ENCODE results near the gene BCR. TPM values are rescaled to one million over a fixed set of nuclear protein-coding genes. Genes with fewer than 3 reads are reported as not detected.

Gene BCR
- total RNA-seq, 1 experiment from 2014 or later, result 129 TPM

- ChIA-PET CTCF (interaction anchor here (1.3 to 2.5 kb wide), 2 partner anchors 12 to 21 kb away, joined by 5 to 9 read pairs; no protein-coding TSS in a partner anchor), POLR2A (no interaction called here)
- DNase-seq (ENCODE audit: low spot score) (no peak), ATAC-seq (no peak)
- Mint-ChIP-seq H3K4me3 (no peak overlapping the region), H3K36me3 (no peaks in the 10 kb centered on the region; the same call in 1 of the 2 replicates), H3K27me3 (ENCODE audit: low read depth) (peaks cover 100% of the 10 kb centered on the region), H3K9me3 (peaks cover 9% of the 10 kb centered on the region; the same call in 1 of the 2 replicates), H3K27ac (no peak overlapping the region), H3K4me1 (peaks cover 22% of the 10 kb centered on the region)
- TF ChIP-seq ZNF512 (CRISPR knock-in tag; IDR thresholded peaks at IDR 0.05; ENCODE audit: borderline replicate concordance) (no peak), FOXJ3 (CRISPR knock-in tag; IDR thresholded peaks at IDR 0.05; ENCODE audit: borderline replicate concordance) (no peak), SP1 (CRISPR knock-in tag; conservative IDR thresholded peaks at IDR 0.05) (no peak), ETV6 (CRISPR knock-in tag; IDR thresholded peaks at IDR 0.05) (no peak), AFF4 (CRISPR knock-in tag; IDR thresholded peaks at IDR 0.05; ENCODE audit: borderline replicate concordance) (no peak), FOXP4 (CRISPR knock-in tag; IDR thresholded peaks at IDR 0.05) (no peak), GTF2I (CRISPR knock-in tag; conservative IDR thresholded peaks at IDR 0.05) (no peak), NR2C2 (CRISPR knock-in tag; IDR thresholded peaks at IDR 0.05) (no peak), USF2 (CRISPR knock-in tag; IDR thresholded peaks at IDR 0.05) (no peak), NFYB (CRISPR knock-in tag; conservative IDR thresholded peaks at IDR 0.05; ENCODE audit: low read depth) (no peak), ZNF317 (CRISPR knock-in tag; IDR thresholded peaks at IDR 0.05; ENCODE audit: borderline replicate concordance, low read depth) (no peak), MLX (CRISPR knock-in tag; IDR thresholded peaks at IDR 0.05) (no peak)
Observed at GRCh38 chr22:23364389-23364788, 184.1 kb downstream of the BCR start.

- Mint-ChIP-seq H3K27ac (no peak overlapping the region), H3K4me3 (no peak overlapping the region), H3K4me1 (peaks cover 22% of the 10 kb centered on the region), H3K9me3 (peaks cover 9% of the 10 kb centered on the region; the same call in 1 of the 2 replicates), H3K36me3 (no peaks in the 10 kb centered on the region; the same call in 1 of the 2 replicates), H3K27me3 (ENCODE audit: low read depth) (peaks cover 100% of the 10 kb centered on the region)
- no peak for ATAC-seq
- no peak for TF ChIP-seq KAT7 (CRISPR knock-in tag; IDR thresholded peaks at IDR 0.05; ENCODE audit: borderline replicate concordance)
- no peak for TF ChIP-seq JUN (CRISPR knock-in tag; IDR thresholded peaks at IDR 0.05)
- TF ChIP-seq TCF7 (CRISPR knock-in tag; IDR thresholded peaks at IDR 0.05; ENCODE audit: low read depth), result no peak
- TF ChIP-seq IRF2 (CRISPR knock-in tag; IDR thresholded peaks at IDR 0.05; ENCODE audit: borderline replicate concordance, low read depth), result no peak
- no peak for TF ChIP-seq CREM (CRISPR knock-in tag; IDR thresholded peaks at IDR 0.05)
- no peak for TF ChIP-seq CBFB (CRISPR knock-in tag; IDR thresholded peaks at IDR 0.05; ENCODE audit: low read depth)
- no peak for TF ChIP-seq SOX15 (CRISPR knock-in tag; IDR thresholded peaks at IDR 0.05)
- TF ChIP-seq ZNF281 (CRISPR knock-in tag; IDR thresholded peaks at IDR 0.05), result no peak
- no peak for TF ChIP-seq ESRRA (CRISPR knock-in tag; IDR thresholded peaks at IDR 0.05; ENCODE audit: borderline replicate concordance)
- ChIA-PET CTCF (interaction anchor here (0.7 to 2.5 kb wide), 3 partner anchors 11 to 488 kb away, joined by 3 to 9 read pairs (median 5); no protein-coding TSS in a partner anchor), POLR2A (no interaction called here)
- no peak for DNase-seq (ENCODE audit: low spot score)
Observed at GRCh38 chr22:23365524-23365923, 185.2 kb downstream of the BCR start.

Measured in WTC11 (cell line).